Astrocyte (in vitro differentiated cells and primary cell): Measurements from ENCODE around the gene ARHGAP6.

ENCODE experiments used
- CTCF ChIP-seq: IDR thresholded peaks from 2 replicates; pipeline ENCODE4 v1.5.1; 2011; ENCODE audit warnings: low read depth, mild to moderate bottlenecking, inconsistent platforms, low read length, moderate library complexity; ENCODE audit not compliant: insufficient read depth
- EZH2 ChIP-seq: IDR thresholded peaks from 2 replicates; pipeline ENCODE4 v1.6.1; 2012; ENCODE audit warnings: mild to moderate bottlenecking, low read length, inconsistent platforms; ENCODE audit not compliant: insufficient read depth

GRCh38 chrX:11342673-11343072 lies 323.0 kb downstream of the ARHGAP6 start:
- TF ChIP-seq EZH2 = no peak
- no peak for TF ChIP-seq CTCF
